Measurements from ENCODE around the gene ASL.
"Not testable (repeated sequence)": the region's sequence is repeated elsewhere in the genome, so short reads cannot be mapped to it uniquely, and the experiment has no call there.

ASL gene

GRCh38 chr7:66047426-66047825, 28.2 kb upstream of the ASL start:
- Histone ChIP-seq H3K9me3 (ENCODE audit: control insufficient read depth in 5 of 5, low read length in 5 of 5) (peaks cover 0 to 3% (median 0%) of the 10 kb centered on the region in 5 donors), H3K4me3 (ENCODE audit: low read depth in 1 of 5, low read length in 5 of 5) (no peak overlapping the region), H3K36me3 (ENCODE audit: control insufficient read depth in 5 of 5, insufficient read depth in 5 of 5, low read length in 5 of 5) (no peaks in the 10 kb centered on the region), H3K4me1 (ENCODE audit: control insufficient read depth in 5 of 5, insufficient read depth in 5 of 5, low read length in 5 of 5) (peaks cover 2 to 19% (median 18%) of the 10 kb centered on the region in 5 donors), H3K27me3 (ENCODE audit: control insufficient read depth in 5 of 5, insufficient read depth in 4 of 5, low read length in 5 of 5) (no peaks in the 10 kb centered on the region), H3K9ac (ENCODE audit: low read length in 5 of 5) (no peak overlapping the region), H3K27ac (ENCODE audit: low read depth, low read length) (no peak overlapping the region)

GRCh38 chr7:66049886-66050285, 25.7 kb upstream of the ASL start:
- not testable (repeated sequence) for H3K9me3 ChIP-seq (ENCODE audit: control insufficient read depth in 5 of 5, low read length in 5 of 5); H3K4me1 ChIP-seq (ENCODE audit: control insufficient read depth in 5 of 5, insufficient read depth in 5 of 5, low read length in 5 of 5); H3K27ac ChIP-seq (ENCODE audit: low read depth, low read length); H3K4me3 ChIP-seq (ENCODE audit: low read depth in 1 of 5, low read length in 5 of 5); H3K27me3 ChIP-seq (ENCODE audit: control insufficient read depth in 5 of 5, insufficient read depth in 4 of 5, low read length in 5 of 5); H3K9ac ChIP-seq (ENCODE audit: low read length in 5 of 5); H3K36me3 ChIP-seq (ENCODE audit: control insufficient read depth in 5 of 5, insufficient read depth in 5 of 5, low read length in 5 of 5)

- peak overlapping the region in 1 of 5 donors; percentile 8 for H3K9ac ChIP-seq (ENCODE audit: low read length in 5 of 5)
- peaks cover 2 to 13% (median 7%) of the 10 kb centered on the region in 5 donors for H3K4me1 ChIP-seq (ENCODE audit: control insufficient read depth in 5 of 5, insufficient read depth in 5 of 5, low read length in 5 of 5)
- H3K9me3 ChIP-seq (ENCODE audit: control insufficient read depth in 5 of 5, low read length in 5 of 5) = peaks cover 0 to 3% (median 0%) of the 10 kb centered on the region in 5 donors
- H3K36me3 ChIP-seq (ENCODE audit: control insufficient read depth in 5 of 5, insufficient read depth in 5 of 5, low read length in 5 of 5) = no peaks in the 10 kb centered on the region
- no peak overlapping the region for H3K4me3 ChIP-seq (ENCODE audit: low read depth in 1 of 5, low read length in 5 of 5)
- H3K27me3 ChIP-seq (ENCODE audit: control insufficient read depth in 5 of 5, insufficient read depth in 4 of 5, low read length in 5 of 5) = no peaks in the 10 kb centered on the region
- H3K27ac ChIP-seq (ENCODE audit: low read depth, low read length) = peak overlapping the region; percentile 24
These were observed 25.2 kb upstream of the ASL start for GRCh38 chr7:66050337-66050957.

- H3K36me3 ChIP-seq (ENCODE audit: control insufficient read depth in 5 of 5, insufficient read depth in 5 of 5, low read length in 5 of 5) = no peaks in the 10 kb centered on the region
- H3K9ac ChIP-seq (ENCODE audit: low read length in 5 of 5) = peak overlapping the region in 1 of 5 donors; percentile 8
- H3K4me3 ChIP-seq (ENCODE audit: low read depth in 1 of 5, low read length in 5 of 5) = no peak overlapping the region
- H3K9me3 ChIP-seq (ENCODE audit: control insufficient read depth in 5 of 5, low read length in 5 of 5) = peaks cover 0 to 3% (median 0%) of the 10 kb centered on the region in 5 donors
- H3K27ac ChIP-seq (ENCODE audit: low read depth, low read length) = peak overlapping the region; percentile 24
- no peaks in the 10 kb centered on the region for H3K27me3 ChIP-seq (ENCODE audit: control insufficient read depth in 5 of 5, insufficient read depth in 4 of 5, low read length in 5 of 5)
- H3K4me1 ChIP-seq (ENCODE audit: control insufficient read depth in 5 of 5, insufficient read depth in 5 of 5, low read length in 5 of 5) = peaks cover 2 to 13% (median 7%) of the 10 kb centered on the region in 5 donors
These were observed 24.6 kb upstream of the ASL start for GRCh38 chr7:66050990-66051448.

GRCh38 chr7:66052447-66052846, 23.2 kb upstream of the ASL start:
- H3K4me3 ChIP-seq (ENCODE audit: low read depth in 1 of 5, low read length in 5 of 5) = no peak overlapping the region
- H3K27ac ChIP-seq (ENCODE audit: low read depth, low read length) = no peak overlapping the region
- H3K27me3 ChIP-seq (ENCODE audit: control insufficient read depth in 5 of 5, insufficient read depth in 4 of 5, low read length in 5 of 5) = no peaks in the 10 kb centered on the region
- peaks cover 2 to 13% (median 7%) of the 10 kb centered on the region in 5 donors for H3K4me1 ChIP-seq (ENCODE audit: control insufficient read depth in 5 of 5, insufficient read depth in 5 of 5, low read length in 5 of 5)
- H3K9me3 ChIP-seq (ENCODE audit: control insufficient read depth in 5 of 5, low read length in 5 of 5) = peaks cover 0 to 3% (median 0%) of the 10 kb centered on the region in 5 donors
- no peaks in the 10 kb centered on the region for H3K36me3 ChIP-seq (ENCODE audit: control insufficient read depth in 5 of 5, insufficient read depth in 5 of 5, low read length in 5 of 5)
- no peak overlapping the region for H3K9ac ChIP-seq (ENCODE audit: low read length in 5 of 5)

- Histone ChIP-seq H3K27me3 (ENCODE audit: control insufficient read depth in 5 of 5, insufficient read depth in 4 of 5, low read length in 5 of 5) (no peaks in the 10 kb centered on the region), H3K4me1 (ENCODE audit: control insufficient read depth in 5 of 5, insufficient read depth in 5 of 5, low read length in 5 of 5) (peaks cover 2 to 13% (median 7%) of the 10 kb centered on the region in 5 donors), H3K27ac (ENCODE audit: low read depth, low read length) (no peak overlapping the region), H3K9me3 (ENCODE audit: control insufficient read depth in 5 of 5, low read length in 5 of 5) (no peaks in the 10 kb centered on the region), H3K4me3 (ENCODE audit: low read depth in 1 of 5, low read length in 5 of 5) (no peak overlapping the region), H3K36me3 (ENCODE audit: control insufficient read depth in 5 of 5, insufficient read depth in 5 of 5, low read length in 5 of 5) (no peaks in the 10 kb centered on the region), H3K9ac (ENCODE audit: low read length in 5 of 5) (no peak overlapping the region)
These were observed 21.6 kb upstream of the ASL start for GRCh38 chr7:66054063-66054462.

- Histone ChIP-seq H3K4me3 (ENCODE audit: low read depth in 1 of 5, low read length in 5 of 5) (no peak overlapping the region), H3K36me3 (ENCODE audit: control insufficient read depth in 5 of 5, insufficient read depth in 5 of 5, low read length in 5 of 5) (no peaks in the 10 kb centered on the region), H3K27me3 (ENCODE audit: control insufficient read depth in 5 of 5, insufficient read depth in 4 of 5, low read length in 5 of 5) (no peaks in the 10 kb centered on the region)
These were observed 20.2 kb upstream of the ASL start for GRCh38 chr7:66055321-66055956.

GRCh38 chr7:66060796-66061195, 14.8 kb upstream of the ASL start:
- no peak overlapping the region for H3K9ac ChIP-seq (ENCODE audit: low read length in 5 of 5)
- no peaks in the 10 kb centered on the region for H3K9me3 ChIP-seq (ENCODE audit: control insufficient read depth in 5 of 5, low read length in 5 of 5)
- H3K27ac ChIP-seq (ENCODE audit: low read depth, low read length) = no peak overlapping the region
- no peaks in the 10 kb centered on the region for H3K36me3 ChIP-seq (ENCODE audit: control insufficient read depth in 5 of 5, insufficient read depth in 5 of 5, low read length in 5 of 5)
- H3K4me1 ChIP-seq (ENCODE audit: control insufficient read depth in 5 of 5, insufficient read depth in 5 of 5, low read length in 5 of 5) = no peaks in the 10 kb centered on the region
- no peaks in the 10 kb centered on the region for H3K27me3 ChIP-seq (ENCODE audit: control insufficient read depth in 5 of 5, insufficient read depth in 4 of 5, low read length in 5 of 5)
- H3K4me3 ChIP-seq (ENCODE audit: low read depth in 1 of 5, low read length in 5 of 5) = no peak overlapping the region

More at GRCh38 chr7:66055321-66055956, 20.2 kb upstream of the ASL start:
- Histone ChIP-seq H3K9me3 (ENCODE audit: control insufficient read depth in 5 of 5, low read length in 5 of 5) (no peaks in the 10 kb centered on the region), H3K4me1 (ENCODE audit: control insufficient read depth in 5 of 5, insufficient read depth in 5 of 5, low read length in 5 of 5) (peaks cover 2 to 10% (median 6%) of the 10 kb centered on the region in 5 donors), H3K27ac (ENCODE audit: low read depth, low read length) (no peak overlapping the region), H3K9ac (ENCODE audit: low read length in 5 of 5) (no peak overlapping the region)

GRCh38 chr7:66069732-66070131, 5.9 kb upstream of the ASL start:
- Histone ChIP-seq H3K4me3 (ENCODE audit: low read depth in 1 of 5, low read length in 5 of 5) (no peak overlapping the region), H3K9ac (ENCODE audit: low read length in 5 of 5) (no peak overlapping the region), H3K36me3 (ENCODE audit: control insufficient read depth in 5 of 5, insufficient read depth in 5 of 5, low read length in 5 of 5) (no peaks in the 10 kb centered on the region), H3K9me3 (ENCODE audit: control insufficient read depth in 5 of 5, low read length in 5 of 5) (no peaks in the 10 kb centered on the region), H3K27ac (ENCODE audit: low read depth, low read length) (no peak overlapping the region), H3K27me3 (ENCODE audit: control insufficient read depth in 5 of 5, insufficient read depth in 4 of 5, low read length in 5 of 5) (no peaks in the 10 kb centered on the region), H3K4me1 (ENCODE audit: control insufficient read depth in 5 of 5, insufficient read depth in 5 of 5, low read length in 5 of 5) (no peaks in the 10 kb centered on the region)

GRCh38 chr7:66070222-66070621, 5.4 kb upstream of the ASL start:
- no peaks in the 10 kb centered on the region for H3K9me3 ChIP-seq (ENCODE audit: control insufficient read depth in 5 of 5, low read length in 5 of 5)
- H3K4me3 ChIP-seq (ENCODE audit: low read depth in 1 of 5, low read length in 5 of 5) = no peak overlapping the region
- H3K27me3 ChIP-seq (ENCODE audit: control insufficient read depth in 5 of 5, insufficient read depth in 4 of 5, low read length in 5 of 5) = no peaks in the 10 kb centered on the region
- no peak overlapping the region for H3K27ac ChIP-seq (ENCODE audit: low read depth, low read length)
- no peak overlapping the region for H3K9ac ChIP-seq (ENCODE audit: low read length in 5 of 5)
- no peaks in the 10 kb centered on the region for H3K36me3 ChIP-seq (ENCODE audit: control insufficient read depth in 5 of 5, insufficient read depth in 5 of 5, low read length in 5 of 5)
- peaks cover 0 to 2% (median 2%) of the 10 kb centered on the region in 5 donors for H3K4me1 ChIP-seq (ENCODE audit: control insufficient read depth in 5 of 5, insufficient read depth in 5 of 5, low read length in 5 of 5)

All from subcutaneous abdominal adipose tissue (tissue), 5 donors.